T47D (cell line): Measurements from ENCODE around the gene CPEB3.
"Not testable (repeated sequence)": the region's sequence is repeated elsewhere in the genome, so short reads cannot be mapped to it uniquely, and the experiment has no call there.

Experiments used
- DNase-seq, 2 experiments: peaks; one replicate each; pipeline versions ENCODE4 v3.0.0 to v3.0.0-alpha.2; 2011 to 2012; ENCODE audit warnings: low read depth in 1 of 2, low spot score in 1 of 2
- JUND ChIP-seq: IDR thresholded peaks from 2 replicates; pipeline ENCODE4 v1.6.1; 2012; ENCODE audit warnings: low read depth
- in situ Hi-C: cut with HindIII; loops from 2 replicates; pipeline ENCODE4 v1.10.0; 2016; ENCODE audit warnings: low sequenced_read_pairs, low pct_unique_long_range_greater_than_20kb

CPEB3 gene

GRCh38 chr10:92290837-92291615, at the start of gene CPEB3, which contains the start of gene MARCHF5:
CPEB3 (minus strand) TSS chr10:92291078; CDS start chr10:92240350, 50,728 bp downstream.
MARCHF5 (plus strand) TSS chr10:92291167; CDS start chr10:92291495, 328 bp downstream.
- no peak for TF ChIP-seq JUND
- in situ Hi-C loops = no loop called here
- peak; percentile 93 to 99 for DNase-seq

GRCh38 chr10:92329927-92330326, 39.0 kb upstream of the CPEB3 start:
- peak in 1 of 2 experiments; percentile 23 for DNase-seq
- in situ Hi-C loops = not testable (repeated sequence)

GRCh38 chr10:92328993-92329392, 38.1 kb upstream of the CPEB3 start:
- in situ Hi-C loops = no loop called here
- DNase-seq = no peak
- no peak for TF ChIP-seq JUND

GRCh38 chr10:92327445-92328433, 36.9 kb upstream of the CPEB3 start:
- in situ Hi-C loops = no loop called here
- DNase-seq = no peak
- TF ChIP-seq JUND = no peak

- DNase-seq = no peak
- in situ Hi-C loops = no loop called here
- no peak for TF ChIP-seq JUND
Observed at GRCh38 chr10:92323079-92323478, 32.2 kb upstream of the CPEB3 start.

GRCh38 chr10:92316610-92317009, 25.7 kb upstream of the CPEB3 start:
- no peak for DNase-seq
- TF ChIP-seq JUND = no peak
- in situ Hi-C loops = no loop called here

- no peak for DNase-seq
- in situ Hi-C loops = no loop called here
- no peak for TF ChIP-seq JUND
Observed at GRCh38 chr10:92313750-92314149, 22.9 kb upstream of the CPEB3 start.

GRCh38 chr10:92309272-92309671, 18.4 kb upstream of the CPEB3 start:
- in situ Hi-C loops = no loop called here
- DNase-seq = no peak
- no peak for TF ChIP-seq JUND

GRCh38 chr10:92305133-92306072, 14.5 kb upstream of the CPEB3 start:
- TF ChIP-seq JUND = no peak
- in situ Hi-C loops = no loop called here
- DNase-seq = no peak

GRCh38 chr10:92304061-92304460, 13.2 kb upstream of the CPEB3 start:
- in situ Hi-C loops = no loop called here
- no peak for TF ChIP-seq JUND
- no peak for DNase-seq

GRCh38 chr10:92303096-92303495, 12.2 kb upstream of the CPEB3 start:
- no peak for DNase-seq
- in situ Hi-C loops = no loop called here
- no peak for TF ChIP-seq JUND

- DNase-seq = no peak
- no peak for TF ChIP-seq JUND
- in situ Hi-C loops = no loop called here
Observed at GRCh38 chr10:92298487-92298886, 7.6 kb upstream of the CPEB3 start.
